ENCODE data around the gene CDH23. TPM values are rescaled to one million over a fixed set of nuclear protein-coding genes. Genes with fewer than 3 reads are reported as not detected.

CDH23 gene
- polyA plus RNA-seq, 2 of the 4 experiments (the other 2 are of a cell fraction): 1.1 to 2.3 TPM

- CTCF ChIA-PET: interaction anchor here (0.9 to 10.6 kb wide), 6 partner anchors 9 to 136 kb away, joined by 3 to 101 read pairs (median 4); no protein-coding TSS in a partner anchor
- POLR2A ChIA-PET: interaction anchor here (0.9 to 1.8 kb wide), 2 partner anchors 32 to 33 kb away, joined by 3 to 6 read pairs; partner anchors contain the start of gene PSAP
- DNase-seq (ENCODE audit: low read depth in 1 of 2, low spot score in 1 of 2) (no peak), FAIRE-seq (no peak), ATAC-seq (no peak)
- Histone ChIP-seq H3K27ac (no peak overlapping the region), H3K4me1 (0 out of 3 replicates have a peak, but pooled peaks cover 5% of the 10 kb centered on the region), H3K4me3 (no peak overlapping the region), H3K9me3 (no peaks in the 10 kb centered on the region), H3K4me2 (no peak overlapping the region)
- 87% methylated on average over 13 of the region's 14 CpGs for WGBS (ENCODE audit: missing lambda C conversion rate)
- TF ChIP-seq, protein P1, sequence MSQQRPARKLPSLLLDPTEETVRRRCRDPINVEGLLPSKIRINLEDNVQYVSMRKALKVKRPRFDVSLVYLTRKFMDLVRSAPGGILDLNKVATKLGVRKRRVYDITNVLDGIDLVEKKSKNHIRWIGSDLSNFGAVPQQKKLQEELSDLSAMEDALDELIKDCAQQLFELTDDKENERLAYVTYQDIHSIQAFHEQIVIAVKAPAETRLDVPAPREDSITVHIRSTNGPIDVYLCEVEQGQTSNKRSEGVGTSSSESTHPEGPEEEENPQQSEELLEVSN (IDR thresholded peaks at IDR 0.05; ENCODE audit: borderline replicate concordance, low read depth): no peak
- TF ChIP-seq CHD4 (IDR thresholded peaks at IDR 0.05; ENCODE audit: borderline replicate concordance): no peak
- TF ChIP-seq TFCP2L1 (CRISPR knock-in tag; IDR thresholded peaks at IDR 0.05): no peak
- no peak for TF ChIP-seq EHMT2 (IDR thresholded peaks at IDR 0.05; ENCODE audit: low read depth)
- no peak for TF ChIP-seq RFX5 (IDR thresholded peaks at IDR 0.05)
- TF ChIP-seq POLR2A (IDR thresholded peaks at IDR 0.05; ENCODE audit: low read length): no peak
- TF ChIP-seq PHF8 (IDR thresholded peaks at IDR 0.05; ENCODE audit: borderline replicate concordance, low read depth): no peak
- TF ChIP-seq, protein P2, sequence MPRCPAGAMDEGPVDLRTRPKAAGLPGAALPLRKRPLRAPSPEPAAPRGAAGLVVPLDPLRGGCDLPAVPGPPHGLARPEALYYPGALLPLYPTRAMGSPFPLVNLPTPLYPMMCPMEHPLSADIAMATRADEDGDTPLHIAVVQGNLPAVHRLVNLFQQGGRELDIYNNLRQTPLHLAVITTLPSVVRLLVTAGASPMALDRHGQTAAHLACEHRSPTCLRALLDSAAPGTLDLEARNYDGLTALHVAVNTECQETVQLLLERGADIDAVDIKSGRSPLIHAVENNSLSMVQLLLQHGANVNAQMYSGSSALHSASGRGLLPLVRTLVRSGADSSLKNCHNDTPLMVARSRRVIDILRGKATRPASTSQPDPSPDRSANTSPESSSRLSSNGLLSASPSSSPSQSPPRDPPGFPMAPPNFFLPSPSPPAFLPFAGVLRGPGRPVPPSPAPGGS (IDR thresholded peaks at IDR 0.05): no peak
Observed at GRCh38 chr10:71818674-71819260, 422.0 kb downstream of the CDH23 start.

GRCh38 chr10:71819441-71819861 is 422.7 kb downstream of the CDH23 start:
- no peak for TF ChIP-seq MAZ (IDR thresholded peaks at IDR 0.05; ENCODE audit: borderline replicate concordance, low read depth, low read length)
- TF ChIP-seq FOXS1 (CRISPR knock-in tag; IDR thresholded peaks at IDR 0.05): no peak
- TF ChIP-seq HDAC2 (IDR thresholded peaks at IDR 0.05): no peak
- TF ChIP-seq, protein P3, sequence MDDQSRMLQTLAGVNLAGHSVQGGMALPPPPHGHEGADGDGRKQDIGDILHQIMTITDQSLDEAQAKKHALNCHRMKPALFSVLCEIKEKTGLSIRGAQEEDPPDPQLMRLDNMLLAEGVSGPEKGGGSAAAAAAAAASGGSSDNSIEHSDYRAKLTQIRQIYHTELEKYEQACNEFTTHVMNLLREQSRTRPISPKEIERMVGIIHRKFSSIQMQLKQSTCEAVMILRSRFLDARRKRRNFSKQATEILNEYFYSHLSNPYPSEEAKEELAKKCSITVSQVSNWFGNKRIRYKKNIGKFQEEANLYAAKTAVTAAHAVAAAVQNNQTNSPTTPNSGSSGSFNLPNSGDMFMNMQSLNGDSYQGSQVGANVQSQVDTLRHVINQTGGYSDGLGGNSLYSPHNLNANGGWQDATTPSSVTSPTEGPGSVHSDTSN (IDR thresholded peaks at IDR 0.05): no peak
- TF ChIP-seq, protein P4, sequence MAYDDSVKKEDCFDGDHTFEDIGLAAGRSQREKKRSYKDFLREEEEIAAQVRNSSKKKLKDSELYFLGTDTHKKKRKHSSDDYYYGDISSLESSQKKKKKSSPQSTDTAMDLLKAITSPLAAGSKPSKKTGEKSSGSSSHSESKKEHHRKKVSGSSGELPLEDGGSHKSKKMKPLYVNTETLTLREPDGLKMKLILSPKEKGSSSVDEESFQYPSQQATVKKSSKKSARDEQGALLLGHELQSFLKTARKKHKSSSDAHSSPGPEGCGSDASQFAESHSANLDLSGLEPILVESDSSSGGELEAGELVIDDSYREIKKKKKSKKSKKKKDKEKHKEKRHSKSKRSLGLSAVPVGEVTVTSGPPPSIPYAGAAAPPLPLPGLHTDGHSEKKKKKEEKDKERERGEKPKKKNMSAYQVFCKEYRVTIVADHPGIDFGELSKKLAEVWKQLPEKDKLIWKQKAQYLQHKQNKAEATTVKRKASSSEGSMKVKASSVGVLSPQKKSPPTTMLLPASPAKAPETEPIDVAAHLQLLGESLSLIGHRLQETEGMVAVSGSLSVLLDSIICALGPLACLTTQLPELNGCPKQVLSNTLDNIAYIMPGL (CRISPR knock-in tag; IDR thresholded peaks at IDR 0.05; ENCODE audit: borderline replicate concordance): no peak
- no peak for TF ChIP-seq ZNF302 (CRISPR knock-in tag; IDR thresholded peaks at IDR 0.05)
- TF ChIP-seq NFE2L2 (conservative IDR thresholded peaks at IDR 0.05; ENCODE audit: low read length): no peak
- no peak for TF ChIP-seq HOXB5 (CRISPR knock-in tag; IDR thresholded peaks at IDR 0.05)
- TF ChIP-seq GATA3 (IDR thresholded peaks at IDR 0.05; ENCODE audit: borderline replicate concordance): no peak
- no peak for TF ChIP-seq ESRRA (IDR thresholded peaks at IDR 0.05; ENCODE audit: borderline replicate concordance, low read length)
- DNase-seq (ENCODE audit: low read depth in 1 of 2, low spot score in 1 of 2) (no peak), ATAC-seq (no peak), FAIRE-seq (no peak)
- WGBS (ENCODE audit: missing lambda C conversion rate): 87% methylated on average over 17 of the region's 18 CpGs
- H3K27ac ChIP-seq: no peak overlapping the region
- H3K9me3 ChIP-seq: no peaks in the 10 kb centered on the region
- H3K4me2 ChIP-seq: no peak overlapping the region
- CTCF ChIA-PET: interaction anchor here (1.3 to 10.6 kb wide), 4 partner anchors 8 to 77 kb away, joined by 3 to 101 read pairs (median 37); no protein-coding TSS in a partner anchor
- POLR2A ChIA-PET: interaction anchor here (0.9 kb wide), 1 partner anchor 32 kb away, joined by 3 read pairs; the partner anchor contains the start of gene PSAP
- H3K4me3 ChIP-seq: no peak overlapping the region
- H3K4me1 ChIP-seq: no peaks in the 10 kb centered on the region

- TF ChIP-seq KDM5A (IDR thresholded peaks at IDR 0.05): no peak
- TF ChIP-seq JUN (IDR thresholded peaks at IDR 0.05): no peak
- no peak for TF ChIP-seq NR3C1 (IDR thresholded peaks at IDR 0.05)
- no peak overlapping the region for H3K4me3 ChIP-seq
- WGBS (ENCODE audit: missing lambda C conversion rate): 75% methylated on average over 6 of the region's 6 CpGs
- CTCF ChIA-PET: interaction anchor here (10.6 kb wide), 1 partner anchor 77 kb away, joined by 101 read pairs; no protein-coding TSS in a partner anchor
- no peak for ATAC-seq
- H3K4me2 ChIP-seq: no peak overlapping the region
- FAIRE-seq: no peak
- no peak for DNase-seq (ENCODE audit: low read depth in 1 of 2, low spot score in 1 of 2)
- H3K4me1 ChIP-seq: no peaks in the 10 kb centered on the region
- H3K27ac ChIP-seq: no peak overlapping the region
- no peaks in the 10 kb centered on the region for H3K9me3 ChIP-seq
- POLR2A ChIA-PET: interaction anchor here (0.9 kb wide), 1 partner anchor 31 kb away, joined by 3 read pairs; the partner anchor contains the start of gene PSAP
Observed at GRCh38 chr10:71819985-71820384, 423.3 kb downstream of the CDH23 start.

Measured in A549 (cell line).